ENCODE results near the gene DACT3.

DACT3 gene

GRCh38 chr19:46661020-46661731 lies at the start of gene DACT3:
Gene DACT3, minus strand, starts transcription at chr19:46661182. Its CDS starts 118 bp downstream, at chr19:46661064.
- peak; percentile 100 for DNase-seq

GRCh38 chr19:46710687-46711086 lies 49.7 kb upstream of the DACT3 start:
- DNase-seq = no peak

GRCh38 chr19:46704379-46705076 lies 43.5 kb upstream of the DACT3 start:
- DNase-seq = peak; percentile 72

- DNase-seq = no peak
These were observed 39.7 kb upstream of the DACT3 start for GRCh38 chr19:46700704-46701103.

- DNase-seq = no peak
These were observed 37.7 kb upstream of the DACT3 start for GRCh38 chr19:46698395-46699321.

- peak; percentile 18 for DNase-seq
These were observed 36.4 kb upstream of the DACT3 start for GRCh38 chr19:46697204-46697960.

- no peak for DNase-seq
These were observed 35.9 kb upstream of the DACT3 start for GRCh38 chr19:46696866-46697203.

GRCh38 chr19:46696052-46696451 lies 35.1 kb upstream of the DACT3 start:
- no peak for DNase-seq

GRCh38 chr19:46693760-46694159 lies 32.8 kb upstream of the DACT3 start:
- no peak for DNase-seq

GRCh38 chr19:46692918-46693722 lies 32.1 kb upstream of the DACT3 start:
- no peak for DNase-seq

- no peak for DNase-seq
These were observed 31.0 kb upstream of the DACT3 start for GRCh38 chr19:46691948-46692347.

GRCh38 chr19:46691104-46691503 lies 30.1 kb upstream of the DACT3 start:
- DNase-seq = no peak

GRCh38 chr19:46689358-46689757 lies 28.4 kb upstream of the DACT3 start:
- DNase-seq = no peak

GRCh38 chr19:46687438-46688145 lies 26.6 kb upstream of the DACT3 start:
- DNase-seq = no peak

- DNase-seq = no peak
These were observed 24.2 kb upstream of the DACT3 start for GRCh38 chr19:46685189-46685588.

- peak; percentile 67 for DNase-seq
These were observed 17.2 kb upstream of the DACT3 start for GRCh38 chr19:46678110-46678732.

- DNase-seq = no peak
These were observed 13.6 kb upstream of the DACT3 start for GRCh38 chr19:46674416-46675178.

GRCh38 chr19:46670813-46671212 lies 9.8 kb upstream of the DACT3 start:
- DNase-seq = no peak

- no peak for DNase-seq
These were observed 7.7 kb upstream of the DACT3 start for GRCh38 chr19:46668662-46669061.

GRCh38 chr19:46665072-46665471 lies 4.1 kb upstream of the DACT3 start:
- no peak for DNase-seq

Measured in CD4-positive, alpha-beta T cell treated with Interferon gamma for 1 hour (primary cell).